ENCODE results near the gene CPM. TPM values are rescaled to one million over a fixed set of nuclear protein-coding genes. Genes with fewer than 3 reads are reported as not detected.

Gene CPM
- total RNA-seq, 2 donors from 2014 or later, result 8.4 to 17.7 TPM

- Mint-ChIP-seq H3K27ac (no peak overlapping the region), H3K4me3 (no peak overlapping the region)
Measured at GRCh38 chr12:68963856-68964745, 31.1 kb upstream of the CPM start.

DNA sequence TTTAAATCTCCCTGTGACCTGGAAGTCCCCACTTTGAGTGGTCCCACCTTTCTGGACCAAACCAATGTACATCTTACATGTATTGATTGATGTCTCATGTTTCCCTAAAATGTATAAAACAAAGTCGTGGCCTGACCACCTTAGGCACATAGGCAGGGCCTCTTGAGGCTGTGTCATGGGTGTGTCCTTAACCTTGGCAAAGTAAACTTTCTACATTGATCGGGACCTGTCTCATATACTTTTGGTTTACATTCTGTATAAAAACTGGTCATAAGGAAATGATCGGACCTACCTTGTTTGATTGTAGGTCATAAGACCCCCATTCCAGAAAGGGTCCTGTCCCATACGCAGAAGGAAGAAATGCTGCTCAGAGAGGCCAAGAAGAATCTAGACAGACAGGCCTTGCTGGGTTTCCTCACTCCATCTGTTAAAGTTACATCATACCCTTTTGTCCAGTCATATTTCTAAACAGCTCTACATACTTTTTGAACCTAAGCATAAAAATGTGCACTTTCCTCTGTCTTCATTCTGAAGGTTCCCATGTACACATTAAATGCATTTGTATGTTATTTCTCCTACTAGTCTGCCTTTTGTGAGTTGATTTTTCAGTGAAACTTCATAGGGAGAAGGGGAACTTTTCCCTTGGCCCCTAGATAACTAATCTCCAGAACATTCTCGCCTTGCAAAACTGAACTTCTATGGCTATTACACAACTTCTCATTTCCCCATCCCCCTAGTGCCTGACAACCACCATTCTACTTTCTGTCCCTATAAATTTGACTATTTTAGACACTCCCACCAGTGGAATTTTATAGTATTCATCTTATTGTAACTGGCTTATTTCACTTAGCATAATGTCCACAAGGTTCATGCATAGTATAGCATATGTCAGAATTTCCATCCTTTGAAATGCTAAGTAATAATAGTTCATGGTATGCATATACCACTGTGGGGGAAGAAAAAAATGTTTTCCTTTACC lies 30.2 kb upstream of the CPM start:
- Mint-ChIP-seq H3K4me1 (ENCODE audit: low read depth) (peaks cover 54% of the 10 kb centered on the region), H3K4me3 (peak overlapping the region in 1 of 2 donors; percentile 3)

More at GRCh38 chr12:68963856-68964745, 31.1 kb upstream of the CPM start:
- no peak for DNase-seq
- no peaks in the 10 kb centered on the region for H3K9me3 Mint-ChIP-seq
- no peaks in the 10 kb centered on the region for H3K27me3 Mint-ChIP-seq (ENCODE audit: low read depth)
- peak; percentile 25 for ATAC-seq (replicated peaks in 1 of 2)
- no peaks in the 10 kb centered on the region for H3K36me3 Mint-ChIP-seq (ENCODE audit: insufficient read depth in 2 of 2)
- H3K4me1 Mint-ChIP-seq (ENCODE audit: low read depth), result peaks cover 45% of the 10 kb centered on the region

DNA sequence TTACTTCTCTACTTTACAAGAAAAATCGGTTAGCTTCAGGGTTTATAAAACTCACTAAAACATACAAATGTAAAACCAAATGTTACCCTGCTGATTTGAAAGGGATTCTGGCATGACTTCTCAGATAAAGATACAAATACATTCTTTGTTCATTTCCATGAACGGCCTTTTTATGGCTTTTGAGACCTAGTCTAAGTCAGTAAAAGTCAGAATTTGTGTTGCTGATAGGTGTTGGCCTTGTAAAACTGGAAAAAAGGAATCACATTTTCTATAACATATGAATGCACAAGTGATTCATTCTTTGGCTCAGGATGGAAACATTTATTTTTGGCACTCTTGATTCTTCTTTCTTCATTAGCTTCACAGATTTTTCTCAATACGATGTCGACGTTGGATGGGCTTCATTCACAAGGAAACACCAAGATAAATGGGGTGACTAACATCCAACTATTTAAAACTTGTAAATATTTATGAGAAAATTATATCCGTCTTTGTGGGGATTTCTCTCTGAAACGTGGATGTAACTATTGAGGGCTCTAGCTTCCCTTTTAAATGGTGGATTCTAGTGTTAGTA lies 27.0 kb upstream of the CPM start:
- no peak for DNase-seq
- Mint-ChIP-seq H3K4me3 (peak overlapping the region; percentile 67 to 75), H3K27ac (no peak overlapping the region), H3K4me1 (ENCODE audit: low read depth) (peaks cover 60% of the 10 kb centered on the region), H3K36me3 (ENCODE audit: insufficient read depth in 2 of 2) (peaks cover 0 to 3% of the 10 kb centered on the region in 2 donors), H3K27me3 (ENCODE audit: low read depth) (no peaks in the 10 kb centered on the region), H3K9me3 (peaks cover 2 to 3% of the 10 kb centered on the region in 2 donors)
- ATAC-seq (replicated peaks in 1 of 2), result no peak

More for the DNA sequence above, 30.2 kb upstream of the CPM start:
- Mint-ChIP-seq H3K9me3 (peaks cover 2 to 3% of the 10 kb centered on the region in 2 donors), H3K36me3 (ENCODE audit: insufficient read depth in 2 of 2) (no peaks in the 10 kb centered on the region), H3K27me3 (ENCODE audit: low read depth) (no peaks in the 10 kb centered on the region), H3K27ac (peak overlapping the region; percentile 64)
- no peak for DNase-seq
- peak; percentile 81 to 82 for ATAC-seq (replicated peaks in 1 of 2)

DNA sequence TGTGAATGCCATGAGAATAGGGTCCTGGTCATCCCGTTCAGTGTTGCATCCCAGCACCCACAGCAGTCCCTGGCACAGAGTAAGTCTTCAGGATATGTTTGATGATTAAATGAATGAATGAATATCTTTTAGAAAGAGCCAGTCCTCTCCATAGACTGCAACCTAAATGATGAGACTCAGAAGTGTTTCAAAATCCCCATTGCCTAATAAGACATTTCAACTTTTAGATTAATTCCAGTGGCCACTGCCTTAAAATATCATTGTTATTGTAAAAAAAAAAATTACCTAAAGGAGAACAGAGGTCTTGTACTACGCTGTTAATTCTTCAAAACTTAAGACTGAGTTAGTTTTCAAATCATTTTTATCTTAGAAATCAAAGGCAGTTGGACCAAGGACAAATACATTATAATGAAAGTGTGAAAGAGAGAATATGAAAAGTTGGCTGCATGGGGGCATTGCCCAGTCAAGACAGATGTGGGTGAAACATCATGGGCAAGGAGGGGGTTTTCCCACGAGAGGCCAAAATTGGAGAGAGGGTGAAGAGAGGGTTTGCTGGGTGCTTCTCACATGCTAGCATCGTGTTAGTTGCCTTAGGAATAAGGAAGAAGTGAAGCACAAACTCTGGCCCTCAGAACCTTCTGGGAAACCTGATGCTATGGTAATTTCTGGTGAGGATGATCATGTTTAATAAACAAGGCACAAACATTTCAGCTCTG lies 26.3 kb upstream of the CPM start:
- no peak for ATAC-seq (replicated peaks in 1 of 2)
- peak overlapping the region; percentile 67 to 75 for H3K4me3 Mint-ChIP-seq
- H3K27ac Mint-ChIP-seq, result peak overlapping the region; percentile 93
- no peaks in the 10 kb centered on the region for H3K27me3 Mint-ChIP-seq (ENCODE audit: low read depth)
- H3K9me3 Mint-ChIP-seq, result peaks cover 2 to 3% of the 10 kb centered on the region in 2 donors
- peaks cover 55% of the 10 kb centered on the region for H3K4me1 Mint-ChIP-seq (ENCODE audit: low read depth)
- peaks cover 0 to 3% of the 10 kb centered on the region in 2 donors for H3K36me3 Mint-ChIP-seq (ENCODE audit: insufficient read depth in 2 of 2)
- peak in 1 of 2 donors; percentile 4 for DNase-seq

- peak; percentile 55 to 66 for DNase-seq
- peak; percentile 95 to 96 for ATAC-seq (replicated peaks in 1 of 2)
- Mint-ChIP-seq H3K27me3 (ENCODE audit: low read depth) (no peaks in the 10 kb centered on the region), H3K9me3 (peaks cover 2 to 3% of the 10 kb centered on the region in 2 donors), H3K4me3 (peak overlapping the region; percentile 67 to 75), H3K27ac (peak overlapping the region; percentile 93), H3K4me1 (ENCODE audit: low read depth) (peaks cover 49% of the 10 kb centered on the region), H3K36me3 (ENCODE audit: insufficient read depth in 2 of 2) (peaks cover 0 to 3% of the 10 kb centered on the region in 2 donors)
Measured at GRCh38 chr12:68958322-68958721, 25.4 kb upstream of the CPM start.

DNA sequence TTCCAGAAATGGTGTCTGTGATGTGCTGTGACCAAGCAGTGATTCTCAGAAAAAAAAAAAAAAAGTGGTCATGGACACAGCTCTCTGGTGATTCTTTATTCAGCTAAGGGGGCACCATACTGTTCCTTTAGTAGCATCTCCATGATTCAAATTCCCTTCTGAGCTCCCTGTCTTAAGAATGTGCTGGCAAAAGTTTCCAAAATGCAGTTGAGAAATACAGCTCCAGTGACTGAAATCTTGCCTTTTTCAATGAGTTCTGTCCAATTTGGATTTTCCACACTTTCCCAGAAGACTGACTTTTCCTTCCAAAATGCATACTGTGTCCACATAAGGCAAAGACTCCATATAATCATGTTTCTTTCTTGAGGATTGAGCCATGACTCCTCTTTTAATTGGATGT lies 24.3 kb upstream of the CPM start:
- H3K36me3 Mint-ChIP-seq (ENCODE audit: insufficient read depth in 2 of 2), result peaks cover 0 to 3% of the 10 kb centered on the region in 2 donors
- peaks cover 41% of the 10 kb centered on the region for H3K4me1 Mint-ChIP-seq (ENCODE audit: low read depth)
- no peak overlapping the region for H3K4me3 Mint-ChIP-seq
- H3K27me3 Mint-ChIP-seq (ENCODE audit: low read depth), result no peaks in the 10 kb centered on the region
- DNase-seq, result no peak
- H3K9me3 Mint-ChIP-seq, result peaks cover 2 to 3% of the 10 kb centered on the region in 2 donors
- H3K27ac Mint-ChIP-seq, result no peak overlapping the region
- no peak for ATAC-seq (replicated peaks in 1 of 2)

- Mint-ChIP-seq H3K27me3 (ENCODE audit: low read depth) (no peaks in the 10 kb centered on the region), H3K4me3 (no peak overlapping the region), H3K27ac (no peak overlapping the region), H3K36me3 (ENCODE audit: insufficient read depth in 2 of 2) (peaks cover 0 to 3% of the 10 kb centered on the region in 2 donors), H3K4me1 (ENCODE audit: low read depth) (peaks cover 41% of the 10 kb centered on the region), H3K9me3 (peaks cover 2 to 3% of the 10 kb centered on the region in 2 donors)
- DNase-seq, result no peak
- ATAC-seq (replicated peaks in 1 of 2), result no peak
Measured at GRCh38 chr12:68956466-68956865, 23.5 kb upstream of the CPM start.

DNA sequence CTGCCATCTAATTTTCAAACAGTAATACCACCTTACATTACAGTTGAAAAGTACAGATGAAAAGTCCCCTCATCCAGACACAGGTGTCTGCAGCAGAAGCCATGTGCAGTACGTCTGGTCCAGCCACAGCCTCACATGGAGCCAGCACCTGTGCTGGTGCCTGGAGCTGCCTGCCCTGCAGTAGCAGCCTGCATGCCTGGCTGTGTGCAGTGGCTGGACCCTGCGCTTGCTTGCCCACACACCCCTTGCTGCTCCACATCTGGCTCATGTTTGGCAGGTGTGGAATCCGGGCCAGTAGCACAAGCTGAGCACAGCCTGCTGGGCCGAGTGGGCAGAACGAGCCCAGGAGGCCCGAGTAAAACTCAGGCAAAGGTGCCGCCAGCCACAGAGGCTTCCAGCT lies 21.8 kb upstream of the CPM start:
- H3K4me1 Mint-ChIP-seq (ENCODE audit: low read depth), result peaks cover 29% of the 10 kb centered on the region
- H3K27ac Mint-ChIP-seq, result no peak overlapping the region
- ATAC-seq (replicated peaks in 1 of 2), result no peak
- no peak overlapping the region for H3K4me3 Mint-ChIP-seq
- no peak for DNase-seq
- peaks cover 0 to 3% of the 10 kb centered on the region in 2 donors for H3K36me3 Mint-ChIP-seq (ENCODE audit: insufficient read depth in 2 of 2)
- peaks cover 2 to 3% of the 10 kb centered on the region in 2 donors for H3K9me3 Mint-ChIP-seq
- H3K27me3 Mint-ChIP-seq (ENCODE audit: low read depth), result no peaks in the 10 kb centered on the region

DNA sequence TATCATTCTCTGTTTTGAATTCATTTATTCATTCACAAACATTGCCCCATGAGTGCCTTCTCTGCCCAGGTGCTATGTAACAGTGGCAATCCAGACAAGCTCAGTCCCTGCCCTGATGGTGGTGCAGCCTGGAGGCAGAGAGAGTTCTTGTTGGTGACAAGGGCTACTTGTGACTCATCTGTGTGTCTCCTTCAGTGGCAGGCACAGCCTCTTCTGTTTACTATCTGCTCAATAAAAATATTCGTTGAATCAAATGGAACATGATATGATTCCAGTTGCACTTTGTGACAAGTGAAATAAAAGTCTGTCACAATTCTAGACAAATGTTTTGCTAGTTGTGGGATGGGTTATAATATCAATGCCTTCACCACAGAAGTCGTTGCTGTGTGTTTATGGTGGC lies 20.6 kb upstream of the CPM start:
- H3K9me3 Mint-ChIP-seq, result peaks cover 0 to 2% of the 10 kb centered on the region in 2 donors
- peak in 1 of 2 donors; percentile 33 for ATAC-seq (replicated peaks in 1 of 2)

DNA sequence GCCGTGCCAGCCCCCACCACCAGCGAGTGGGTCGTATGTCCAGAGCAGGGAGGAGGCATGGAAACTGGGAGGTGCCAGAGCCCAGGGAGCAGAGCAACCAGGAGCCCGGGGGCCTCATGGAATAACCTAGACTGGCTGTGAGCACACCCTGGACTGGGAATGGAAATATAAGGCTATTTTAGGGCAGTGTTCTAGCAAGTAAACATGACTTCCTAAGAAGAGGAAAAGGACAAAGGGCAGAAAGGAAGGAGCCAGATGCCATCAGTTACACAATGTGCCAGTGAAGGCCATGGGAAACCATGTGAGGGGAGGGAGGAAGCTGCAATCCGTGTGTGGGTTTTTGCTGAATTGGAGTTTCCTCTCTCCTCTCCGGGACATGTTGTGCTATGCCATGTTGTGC lies 18.7 kb upstream of the CPM start:
- Mint-ChIP-seq H3K27ac (no peak overlapping the region), H3K4me3 (no peak overlapping the region), H3K36me3 (ENCODE audit: insufficient read depth in 2 of 2) (no peaks in the 10 kb centered on the region), H3K4me1 (ENCODE audit: low read depth) (peaks cover 6% of the 10 kb centered on the region), H3K9me3 (no peaks in the 10 kb centered on the region), H3K27me3 (ENCODE audit: low read depth) (no peaks in the 10 kb centered on the region)
- no peak for ATAC-seq (replicated peaks in 1 of 2)
- DNase-seq, result no peak

More for the DNA sequence above, 20.6 kb upstream of the CPM start:
- peaks cover 0 to 3% of the 10 kb centered on the region in 2 donors for H3K36me3 Mint-ChIP-seq (ENCODE audit: insufficient read depth in 2 of 2)
- DNase-seq, result no peak
- no peak overlapping the region for H3K27ac Mint-ChIP-seq
- no peak overlapping the region for H3K4me3 Mint-ChIP-seq
- H3K27me3 Mint-ChIP-seq (ENCODE audit: low read depth), result no peaks in the 10 kb centered on the region
- H3K4me1 Mint-ChIP-seq (ENCODE audit: low read depth), result peaks cover 17% of the 10 kb centered on the region

GRCh38 chr12:68950511-68950910 lies 17.5 kb upstream of the CPM start:
- no peaks in the 10 kb centered on the region for H3K36me3 Mint-ChIP-seq (ENCODE audit: insufficient read depth in 2 of 2)
- no peak for ATAC-seq (replicated peaks in 1 of 2)
- H3K27me3 Mint-ChIP-seq (ENCODE audit: low read depth), result no peaks in the 10 kb centered on the region

GRCh38 chr12:68945255-68945654 lies 12.3 kb upstream of the CPM start:
- no peak for ATAC-seq (replicated peaks in 1 of 2)
- H3K4me3 Mint-ChIP-seq, result no peak overlapping the region

More at GRCh38 chr12:68950511-68950910, 17.5 kb upstream of the CPM start:
- DNase-seq, result no peak
- no peak overlapping the region for H3K27ac Mint-ChIP-seq
- H3K4me3 Mint-ChIP-seq, result no peak overlapping the region
- no peaks in the 10 kb centered on the region for H3K9me3 Mint-ChIP-seq
- peaks cover 6% of the 10 kb centered on the region for H3K4me1 Mint-ChIP-seq (ENCODE audit: low read depth)

More at GRCh38 chr12:68945255-68945654, 12.3 kb upstream of the CPM start:
- no peak for DNase-seq
- Mint-ChIP-seq H3K9me3 (no peaks in the 10 kb centered on the region), H3K27me3 (ENCODE audit: low read depth) (peaks cover 11% of the 10 kb centered on the region), H3K4me1 (ENCODE audit: low read depth) (no peaks in the 10 kb centered on the region), H3K36me3 (ENCODE audit: insufficient read depth in 2 of 2) (no peaks in the 10 kb centered on the region), H3K27ac (no peak overlapping the region)
